HG03378 (cell line): ENCODE data around the gene ZBTB11.
"Not testable (repeated sequence)": the region's sequence is repeated elsewhere in the genome, so short reads cannot be mapped to it uniquely, and the experiment has no call there.

ENCODE experiments used
- ATAC-seq: cut with Tn5 transposase; IDR thresholded peaks from one replicate; pipeline ENCODE4 v1.9.1; 2021; ENCODE audit warnings: mild to moderate bottlenecking, moderate library complexity; ENCODE audit not compliant: unreplicated experiment

ZBTB11 gene, protein sequence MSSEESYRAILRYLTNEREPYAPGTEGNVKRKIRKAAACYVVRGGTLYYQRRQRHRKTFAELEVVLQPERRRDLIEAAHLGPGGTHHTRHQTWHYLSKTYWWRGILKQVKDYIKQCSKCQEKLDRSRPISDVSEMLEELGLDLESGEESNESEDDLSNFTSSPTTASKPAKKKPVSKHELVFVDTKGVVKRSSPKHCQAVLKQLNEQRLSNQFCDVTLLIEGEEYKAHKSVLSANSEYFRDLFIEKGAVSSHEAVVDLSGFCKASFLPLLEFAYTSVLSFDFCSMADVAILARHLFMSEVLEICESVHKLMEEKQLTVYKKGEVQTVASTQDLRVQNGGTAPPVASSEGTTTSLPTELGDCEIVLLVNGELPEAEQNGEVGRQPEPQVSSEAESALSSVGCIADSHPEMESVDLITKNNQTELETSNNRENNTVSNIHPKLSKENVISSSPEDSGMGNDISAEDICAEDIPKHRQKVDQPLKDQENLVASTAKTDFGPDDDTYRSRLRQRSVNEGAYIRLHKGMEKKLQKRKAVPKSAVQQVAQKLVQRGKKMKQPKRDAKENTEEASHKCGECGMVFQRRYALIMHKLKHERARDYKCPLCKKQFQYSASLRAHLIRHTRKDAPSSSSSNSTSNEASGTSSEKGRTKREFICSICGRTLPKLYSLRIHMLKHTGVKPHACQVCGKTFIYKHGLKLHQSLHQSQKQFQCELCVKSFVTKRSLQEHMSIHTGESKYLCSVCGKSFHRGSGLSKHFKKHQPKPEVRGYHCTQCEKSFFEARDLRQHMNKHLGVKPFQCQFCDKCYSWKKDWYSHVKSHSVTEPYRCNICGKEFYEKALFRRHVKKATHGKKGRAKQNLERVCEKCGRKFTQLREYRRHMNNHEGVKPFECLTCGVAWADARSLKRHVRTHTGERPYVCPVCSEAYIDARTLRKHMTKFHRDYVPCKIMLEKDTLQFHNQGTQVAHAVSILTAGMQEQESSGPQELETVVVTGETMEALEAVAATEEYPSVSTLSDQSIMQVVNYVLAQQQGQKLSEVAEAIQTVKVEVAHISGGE

DNA sequence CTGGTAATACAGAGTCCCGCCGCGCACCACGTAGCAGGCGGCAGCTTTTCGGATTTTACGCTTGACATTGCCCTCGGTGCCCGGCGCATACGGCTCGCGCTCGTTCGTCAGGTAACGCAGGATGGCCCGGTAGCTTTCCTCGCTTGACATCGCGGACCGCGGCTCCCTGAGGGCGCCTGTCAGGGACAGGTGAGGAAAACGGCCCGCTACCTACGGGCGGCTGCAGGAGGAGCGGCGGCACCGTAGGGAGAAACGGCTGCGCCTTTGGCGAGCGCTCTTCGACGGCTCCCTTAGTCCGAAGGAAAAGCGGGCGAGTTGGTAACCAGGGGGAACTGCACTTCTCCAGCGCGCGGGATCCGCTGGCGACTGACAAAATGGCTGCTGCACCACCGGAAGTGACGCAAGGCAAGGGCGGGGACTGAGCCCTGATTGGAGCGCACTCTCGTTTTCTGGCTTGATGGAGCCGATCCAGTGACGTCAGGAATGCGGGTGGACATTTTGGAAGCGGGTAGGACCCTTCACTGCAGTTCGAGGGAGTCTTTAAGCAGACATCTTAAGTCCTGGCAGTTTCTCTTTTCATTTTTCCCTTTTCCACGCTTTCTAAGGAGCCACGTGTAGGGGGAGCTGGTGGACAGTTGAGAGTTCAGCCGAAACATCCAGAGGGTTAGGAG is at the start of gene ZBTB11:
ZBTB11 (minus strand) TSS at position 368 of the 671 bp plus-strand sequence; CDS start at position 150, 218 bp downstream.
- ATAC-seq = peak; percentile 85

- ATAC-seq = no peak
Observed at GRCh38 chr3:101725890-101726275, 49.0 kb upstream of the ZBTB11 start.

GRCh38 chr3:101725194-101725889 is 48.4 kb upstream of the ZBTB11 start:
- no peak for ATAC-seq

DNA sequence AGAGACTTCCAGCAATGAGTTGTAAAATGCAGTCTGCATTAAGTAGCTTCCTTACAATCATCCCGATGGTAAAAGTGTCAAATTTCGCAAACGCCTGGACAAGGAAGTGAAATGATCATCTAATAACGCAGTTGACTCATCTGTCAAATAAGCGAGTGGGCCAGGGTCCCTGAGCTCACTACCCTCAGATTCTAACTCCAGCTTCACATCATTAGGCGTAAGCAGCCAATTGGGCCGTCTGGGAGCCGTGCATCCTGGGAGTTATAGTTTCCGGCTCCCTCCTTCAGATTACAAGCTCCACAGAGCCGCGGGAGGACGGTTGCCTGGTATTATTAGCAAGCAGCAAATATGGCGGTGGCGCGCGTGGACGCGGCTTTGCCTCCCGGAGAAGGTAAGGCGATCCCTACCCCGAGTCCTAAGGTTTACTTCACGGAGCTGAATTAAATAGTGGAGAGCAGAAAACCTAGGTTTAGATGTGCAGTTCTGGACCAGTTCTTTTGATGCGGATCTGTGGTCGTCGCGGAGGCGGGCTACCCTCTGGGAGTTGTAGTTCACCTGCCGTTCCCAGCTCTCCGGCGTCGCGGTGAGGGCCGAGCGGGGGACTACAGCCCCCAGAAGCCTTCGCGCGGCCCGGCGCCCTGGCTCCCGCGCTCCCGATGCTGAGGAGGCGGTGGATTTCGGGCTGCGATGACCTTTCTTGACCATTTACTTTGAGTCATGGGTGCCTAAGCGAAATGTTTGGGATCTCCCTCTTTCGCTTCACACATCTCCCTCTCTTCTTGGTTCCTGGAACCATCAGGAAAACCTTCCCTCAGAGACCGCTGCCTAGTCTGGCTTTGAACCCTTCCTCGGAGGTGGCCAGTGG is 47.6 kb upstream of the ZBTB11 start, which contains the start of gene CEP97:
CEP97 (plus strand) TSS at position 286 of the 865 bp plus-strand sequence; CDS start at position 349, 63 bp downstream.
- ATAC-seq = peak; percentile 85

DNA sequence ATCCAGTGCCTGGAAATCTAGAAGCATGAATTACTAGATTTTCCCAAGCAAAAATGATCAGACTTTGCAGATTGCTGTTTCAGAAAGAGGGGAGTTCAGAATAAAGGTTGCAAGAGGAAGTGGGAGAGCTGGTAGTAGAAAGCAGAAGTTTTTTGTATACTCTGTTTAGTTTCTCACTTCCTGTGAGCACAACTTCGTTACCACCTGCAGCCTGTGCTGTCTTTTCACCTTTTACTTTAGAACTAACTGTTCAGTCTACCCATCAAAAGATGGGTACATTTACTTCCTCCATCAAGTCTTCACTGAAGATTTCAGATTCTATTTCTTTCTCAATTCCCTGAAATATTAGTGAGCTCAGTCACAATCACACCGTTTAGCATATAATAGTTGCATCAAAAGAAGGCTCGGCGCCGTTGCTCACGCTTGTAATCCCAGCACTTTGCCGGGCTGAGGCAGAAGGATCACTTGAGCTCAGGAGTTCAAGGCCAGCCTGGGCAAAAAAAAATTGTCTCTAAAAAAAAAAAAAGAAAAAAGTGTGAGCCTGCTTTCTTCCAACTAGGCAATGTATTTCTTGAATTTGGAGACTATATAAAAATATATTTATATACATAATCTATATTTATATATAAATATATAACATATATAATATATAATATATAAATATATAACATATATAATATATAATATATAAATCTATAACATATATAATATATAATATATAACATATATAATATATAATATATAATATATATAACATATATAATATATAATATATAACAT is 45.7 kb upstream of the ZBTB11 start:
- peak; percentile 62 for ATAC-seq

DNA sequence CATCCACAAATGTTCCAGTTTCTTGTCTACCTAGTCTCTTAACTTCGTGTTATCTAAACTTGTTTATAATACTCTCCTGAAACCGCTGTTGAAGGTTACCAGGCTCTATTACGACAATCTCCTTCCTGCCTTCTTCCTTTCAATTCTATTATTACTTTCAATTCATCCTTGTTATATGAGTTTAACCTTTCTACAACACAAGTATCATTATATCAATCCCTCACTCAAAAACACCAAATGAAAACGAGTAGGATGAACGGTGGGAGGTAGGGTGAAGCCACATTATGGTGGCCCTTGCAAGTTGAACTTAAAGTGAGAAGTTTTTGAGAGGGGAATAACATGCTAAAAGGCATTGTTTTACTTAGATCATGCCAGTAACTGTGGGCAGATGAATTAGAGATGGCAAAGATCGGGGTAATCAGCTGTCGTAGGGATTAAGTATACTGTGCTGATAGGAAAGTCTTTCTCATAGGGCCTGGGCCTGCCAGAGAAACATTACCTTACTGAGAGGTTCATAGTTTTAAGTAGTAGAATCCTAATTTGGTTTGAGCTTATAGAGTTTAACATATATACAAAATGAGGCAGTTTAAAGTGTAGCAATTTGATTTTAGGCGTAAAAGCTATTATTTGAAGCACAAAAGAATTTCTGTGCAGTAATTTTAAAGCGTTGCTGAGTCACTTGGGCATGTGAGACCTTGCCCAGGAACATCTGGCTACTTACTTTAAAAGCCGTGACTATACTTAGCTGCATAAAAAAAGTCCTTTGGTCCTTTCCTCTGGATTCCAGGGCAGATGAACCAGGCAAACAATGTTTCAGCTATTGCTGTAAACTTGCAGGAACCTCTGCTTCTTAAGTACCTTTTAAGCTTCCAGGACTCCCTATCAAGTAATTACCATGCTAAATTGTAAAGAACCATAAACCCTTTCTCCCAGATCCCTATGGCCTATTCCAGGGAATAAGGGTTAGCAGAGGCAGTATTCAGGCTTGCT is 44.2 kb upstream of the ZBTB11 start:
- ATAC-seq = no peak

DNA sequence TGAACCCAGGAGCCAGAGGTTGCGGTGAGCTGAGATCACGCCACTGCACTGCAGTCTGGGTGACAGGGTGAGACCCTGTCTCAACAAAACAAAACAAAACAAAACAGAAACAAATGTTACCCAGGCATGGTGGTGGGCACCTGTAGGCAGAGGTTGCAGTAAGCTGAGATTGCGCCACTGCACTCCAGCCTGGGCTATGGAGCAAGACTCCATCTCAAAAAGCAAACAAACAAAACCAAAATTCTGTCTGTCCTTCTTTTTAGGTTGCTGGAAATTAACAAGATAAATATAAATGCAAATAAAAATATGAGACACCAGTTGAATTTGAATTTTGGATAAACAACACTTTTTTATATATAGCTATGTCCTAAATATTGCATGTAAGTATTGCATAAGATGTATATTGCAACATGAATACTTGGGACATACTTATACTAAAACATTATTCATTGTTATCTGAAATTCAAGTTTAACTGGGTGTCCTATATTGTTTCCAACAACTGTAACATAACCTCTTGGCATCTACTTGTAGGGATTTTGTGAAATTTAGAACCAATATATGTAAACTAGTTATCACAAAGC is 42.8 kb upstream of the ZBTB11 start:
- no peak for ATAC-seq

DNA sequence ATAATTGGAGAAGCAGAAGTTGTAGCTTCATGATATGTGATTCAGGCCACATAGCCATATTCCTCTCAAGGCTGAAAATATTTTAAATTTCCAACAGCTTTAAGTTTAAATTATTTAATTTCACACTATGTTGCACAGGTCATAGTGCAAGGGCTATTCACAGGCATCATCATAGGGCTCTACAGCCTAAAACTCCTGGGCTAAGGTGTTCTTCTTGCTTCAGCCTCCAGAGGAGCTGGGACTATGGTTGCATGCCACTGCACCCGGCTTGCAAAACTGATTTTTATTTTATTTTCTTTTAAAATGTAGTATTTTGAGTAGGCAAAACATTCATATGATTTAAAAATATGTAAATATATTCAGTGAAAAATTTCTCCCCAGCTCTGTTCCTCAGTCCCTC is 41.5 kb upstream of the ZBTB11 start:
- ATAC-seq = no peak

DNA sequence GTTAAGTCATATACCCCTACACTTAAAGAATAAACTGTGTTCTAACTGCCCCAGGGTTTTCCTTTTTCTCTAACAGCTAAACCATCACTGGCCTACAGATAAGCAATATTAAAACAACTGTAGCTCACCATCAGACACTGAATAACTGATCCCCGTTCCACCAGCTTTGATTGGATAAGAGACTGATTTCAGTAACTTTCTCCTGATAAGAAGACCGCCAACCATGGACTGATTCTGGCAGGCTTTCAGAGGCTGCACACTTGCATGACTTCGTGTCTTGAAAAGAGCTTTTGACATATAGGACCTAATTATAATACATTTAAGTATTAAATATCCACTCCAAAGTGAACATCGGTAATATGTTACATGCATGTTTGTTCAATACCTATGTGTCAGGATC is 32.2 kb upstream of the ZBTB11 start:
- ATAC-seq = no peak

- ATAC-seq = not testable (repeated sequence)
Observed at GRCh38 chr3:101704639-101705038, 27.7 kb upstream of the ZBTB11 start.

GRCh38 chr3:101703169-101703568 is 26.2 kb upstream of the ZBTB11 start:
- ATAC-seq = no peak

- ATAC-seq = no peak
Observed at GRCh38 chr3:101702726-101703125, 25.8 kb upstream of the ZBTB11 start.

- ATAC-seq = no peak
Observed at GRCh38 chr3:101701696-101702634, 25.0 kb upstream of the ZBTB11 start.

DNA sequence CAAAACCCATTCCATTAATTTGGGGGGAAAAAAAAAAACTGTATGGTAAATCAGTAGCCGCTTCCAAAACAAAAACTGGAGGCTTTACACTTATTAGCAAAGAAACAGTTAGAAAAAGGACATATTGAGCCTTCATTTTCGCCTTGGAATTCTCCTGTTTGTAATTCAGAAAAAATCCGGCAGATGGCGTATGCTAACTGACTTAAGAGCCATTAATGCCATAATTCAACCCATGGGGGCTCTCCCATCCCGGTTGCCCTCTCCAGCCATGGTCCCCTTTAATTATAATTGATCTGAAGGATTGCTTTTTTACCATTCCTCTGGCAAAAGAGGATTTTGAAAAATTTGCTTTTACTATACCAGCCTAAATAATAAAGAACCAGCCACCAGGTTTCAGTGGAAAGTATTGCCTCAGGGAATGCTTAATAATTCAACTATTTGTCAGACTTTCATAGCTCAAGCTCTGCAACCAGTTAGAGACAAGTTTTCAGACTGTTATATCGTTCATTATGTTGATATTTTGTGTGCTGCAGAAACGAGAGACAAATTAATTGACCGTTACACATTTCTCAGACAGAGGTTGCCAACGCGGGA is 18.9 kb upstream of the ZBTB11 start:
- ATAC-seq = no peak

DNA sequence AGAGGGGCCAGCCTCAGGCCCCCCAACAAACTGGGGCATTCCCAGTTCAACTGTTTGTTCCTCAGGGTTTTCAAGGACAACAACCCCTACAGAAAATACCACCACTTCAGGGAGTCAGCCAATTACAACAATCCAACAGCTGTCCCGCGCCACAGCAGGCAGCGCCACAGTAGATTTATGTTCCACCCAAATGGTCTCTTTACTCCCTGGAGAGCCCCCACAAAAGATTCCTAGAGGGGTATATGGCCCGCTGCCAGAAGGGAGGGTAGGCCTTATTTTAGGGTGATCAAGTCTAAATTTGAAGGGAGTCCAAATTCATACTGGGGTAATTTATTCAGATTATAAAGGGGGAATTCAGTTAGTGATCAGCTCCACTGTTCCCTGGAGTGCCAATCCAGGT is 17.9 kb upstream of the ZBTB11 start:
- not testable (repeated sequence) for ATAC-seq
